ENCODE results near the gene RFC1.
A peak's percentile ranks its signal among the peaks of the same experiment; 100 is the strongest.

The RFC1 gene

GRCh38 chr4:39259571-39260330 is 106.4 kb downstream of the RFC1 start:
- no peak for TF ChIP-seq CTCF (conservative IDR thresholded peaks at IDR 0.05; ENCODE audit: low read length)
- no peak overlapping the region for H3K4me3 ChIP-seq (ENCODE audit: low read length)
- peak; percentile 45 for DNase-seq (ENCODE audit: low read depth)

GRCh38 chr4:39256436-39256835 is 109.7 kb downstream of the RFC1 start:
- DNase-seq (ENCODE audit: low read depth): peak; percentile 14
- TF ChIP-seq CTCF (conservative IDR thresholded peaks at IDR 0.05; ENCODE audit: low read length): no peak
- H3K4me3 ChIP-seq (ENCODE audit: low read length): no peak overlapping the region

GRCh38 chr4:39255871-39256270 is 110.3 kb downstream of the RFC1 start:
- no peak for DNase-seq (ENCODE audit: low read depth)
- H3K4me3 ChIP-seq (ENCODE audit: low read length): no peak overlapping the region
- no peak for TF ChIP-seq CTCF (conservative IDR thresholded peaks at IDR 0.05; ENCODE audit: low read length)

- 0 out of 2 replicates have a peak, but pooled peaks have one; percentile 9 for TF ChIP-seq CTCF (conservative IDR thresholded peaks at IDR 0.05; ENCODE audit: low read length)
- DNase-seq (ENCODE audit: low read depth): peak; percentile 39
- H3K4me3 ChIP-seq (ENCODE audit: low read length): no peak overlapping the region
Observed at GRCh38 chr4:39255266-39255665, 110.9 kb downstream of the RFC1 start.

GRCh38 chr4:39243462-39243861 is 122.7 kb downstream of the RFC1 start:
- no peak overlapping the region for H3K4me3 ChIP-seq (ENCODE audit: low read length)
- TF ChIP-seq CTCF (conservative IDR thresholded peaks at IDR 0.05; ENCODE audit: low read length): no peak
- no peak for DNase-seq (ENCODE audit: low read depth)
